CD4-positive, alpha-beta T cell treated with Interleukin-6 at 100 ng/mL for 8 hours (primary cell): Measurements from ENCODE around the gene ZNF699.
"Not testable (repeated sequence)": the region's sequence is repeated elsewhere in the genome, so short reads cannot be mapped to it uniquely, and the experiment has no call there.

ENCODE experiments used
- DNase-seq: peaks from one replicate; pipeline ENCODE4 v3.0.0-alpha.2; 2020; ENCODE audit warnings: mixed read lengths, low spot score

ZNF699 gene

GRCh38 chr19:9309139-9309973 lies at the start of gene ZNF699:
ZNF699 (minus strand) TSS chr19:9309838; CDS start chr19:9305119, 4,719 bp downstream.
- peak; percentile 98 for DNase-seq

- DNase-seq = no peak
These were observed 45.0 kb upstream of the ZNF699 start for GRCh38 chr19:9354651-9355050.

GRCh38 chr19:9353011-9353410 lies 43.4 kb upstream of the ZNF699 start:
- DNase-seq = no peak

DNA sequence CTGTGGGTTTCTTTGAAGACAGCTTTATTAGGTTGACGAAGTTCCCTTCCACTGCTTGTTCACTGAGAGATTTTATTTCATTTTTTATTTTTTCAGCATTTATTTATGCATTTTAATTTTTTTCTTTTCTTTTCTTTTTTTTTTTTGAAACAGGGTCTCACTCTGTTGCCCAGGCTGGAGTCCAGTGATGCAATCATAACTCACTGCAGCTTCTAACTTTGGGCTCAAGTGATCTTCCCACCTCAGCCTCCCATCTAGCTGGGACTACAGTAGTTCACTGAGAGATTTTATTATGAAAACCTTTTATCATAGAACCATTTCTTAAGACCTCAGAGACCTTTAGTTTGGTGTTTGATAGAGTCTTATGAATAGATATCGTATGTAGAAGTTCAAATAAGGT lies 42.9 kb upstream of the ZNF699 start:
- no peak for DNase-seq

- DNase-seq = no peak
These were observed 39.0 kb upstream of the ZNF699 start for GRCh38 chr19:9348671-9349070.

DNA sequence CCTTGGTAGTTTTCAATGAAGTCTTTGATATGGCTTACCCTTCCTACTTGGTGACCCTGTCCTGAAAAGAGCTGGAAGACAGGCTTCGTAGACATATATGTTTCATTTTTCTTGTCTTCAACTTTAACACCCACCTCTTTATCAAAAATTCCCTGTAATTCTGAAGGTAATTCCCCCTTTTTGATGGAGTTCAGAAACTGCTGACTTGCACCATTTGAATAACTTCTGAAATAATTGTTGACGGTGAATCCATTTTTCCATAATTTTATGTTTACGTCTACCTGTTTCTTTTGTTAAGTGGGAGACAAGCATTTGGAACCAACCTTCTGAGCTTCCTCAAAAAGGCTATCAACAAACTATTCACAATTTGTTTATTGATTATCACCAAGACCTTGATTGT lies 38.6 kb upstream of the ZNF699 start:
- no peak for DNase-seq

DNA sequence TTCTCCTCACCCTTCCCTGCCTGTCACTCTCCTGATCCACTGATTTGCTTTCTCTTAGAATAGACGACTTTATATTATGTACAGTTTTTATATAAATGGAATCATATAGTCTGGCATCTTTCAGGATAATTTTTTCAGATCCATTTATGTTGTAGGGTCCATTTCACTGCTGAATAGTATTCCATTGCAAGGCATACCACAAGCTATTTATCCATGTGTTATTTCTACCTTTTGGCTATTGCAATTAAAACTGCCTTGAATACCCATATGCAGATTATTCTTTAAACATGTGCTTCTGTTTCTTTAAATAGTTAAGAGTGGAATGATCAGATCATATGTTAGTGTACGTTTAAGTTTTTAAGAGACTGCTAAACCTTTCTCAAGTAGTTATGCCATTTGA lies 35.4 kb upstream of the ZNF699 start:
- DNase-seq = no peak

DNA sequence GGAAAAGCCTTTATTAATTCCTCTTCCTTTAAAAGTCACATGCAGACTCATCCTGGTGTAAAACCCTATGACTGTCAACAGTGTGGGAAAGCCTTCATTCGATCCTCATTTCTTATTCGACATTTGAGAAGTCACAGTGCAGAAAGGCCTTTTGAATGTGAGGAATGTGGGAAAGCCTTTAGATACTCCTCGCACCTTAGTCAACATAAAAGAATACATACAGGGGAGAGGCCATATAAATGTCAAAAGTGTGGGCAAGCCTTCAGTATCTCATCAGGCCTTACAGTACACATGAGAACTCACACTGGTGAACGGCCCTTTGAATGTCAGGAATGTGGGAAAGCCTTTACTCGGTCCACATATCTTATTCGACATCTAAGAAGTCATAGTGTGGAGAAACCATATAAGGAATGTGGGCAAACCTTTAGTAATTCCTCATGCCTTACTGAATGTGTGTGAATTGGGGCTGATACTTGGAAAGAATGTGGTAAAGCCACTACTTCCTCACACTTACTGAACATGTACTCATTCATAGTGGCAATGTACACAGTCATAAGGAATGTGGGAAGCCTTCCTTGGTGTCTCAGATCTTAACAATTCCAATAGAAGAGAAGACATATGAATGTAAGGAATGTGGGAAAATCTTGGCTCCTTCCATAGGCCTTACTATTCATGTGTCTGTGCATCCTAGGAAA lies 33.1 kb upstream of the ZNF699 start:
- no peak for DNase-seq

DNA sequence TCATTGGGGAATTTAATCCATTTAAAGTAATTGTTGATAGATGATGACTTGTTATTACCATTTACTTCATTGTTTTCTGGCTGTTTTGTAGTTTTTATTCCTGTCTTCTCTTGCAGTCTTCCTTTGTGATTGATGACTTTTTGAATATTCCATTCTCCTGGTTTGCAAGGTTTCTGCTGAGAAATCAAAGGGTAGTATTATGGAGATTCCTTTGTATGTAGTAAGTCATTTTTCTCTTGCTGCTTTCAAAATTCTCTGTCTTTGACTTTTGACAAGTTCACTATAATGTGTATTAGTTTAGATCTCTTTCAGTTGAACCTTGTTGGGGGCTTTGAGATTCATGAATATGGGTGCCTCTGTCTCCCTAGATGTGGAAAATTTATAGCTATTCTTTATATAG lies 20.4 kb upstream of the ZNF699 start:
- no peak for DNase-seq

DNA sequence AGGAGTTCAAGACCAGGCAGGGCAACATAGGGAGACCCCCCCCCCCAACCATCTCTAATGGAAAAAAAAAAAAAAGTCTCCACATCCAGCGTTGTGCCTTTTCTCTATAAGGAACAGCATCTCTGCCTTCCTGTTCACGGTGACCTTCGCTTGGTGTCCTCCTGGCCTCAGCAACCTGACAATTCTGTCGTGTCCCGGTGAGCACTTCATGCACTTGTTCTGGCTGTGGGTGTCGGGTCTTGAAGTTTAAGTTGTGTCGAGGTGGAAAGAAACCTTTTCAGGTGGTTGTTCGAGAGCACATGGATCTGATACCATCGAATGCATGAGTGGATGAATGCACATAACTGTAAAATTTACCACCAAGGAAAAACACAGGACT lies 14.9 kb upstream of the ZNF699 start:
- no peak for DNase-seq

GRCh38 chr19:9323919-9324583 lies 14.4 kb upstream of the ZNF699 start, which contains the start of gene ZNF559:
ZNF559 (plus strand) TSS chr19:9324179; CDS start chr19:9338550, 14,371 bp downstream.
- DNase-seq = peak; percentile 95

GRCh38 chr19:9323557-9323918 lies 13.9 kb upstream of the ZNF699 start:
- peak; percentile 46 for DNase-seq

- not testable (repeated sequence) for DNase-seq
These were observed 12.6 kb upstream of the ZNF699 start for GRCh38 chr19:9322201-9322600.

GRCh38 chr19:9321756-9322155 lies 12.1 kb upstream of the ZNF699 start:
- not testable (repeated sequence) for DNase-seq

- no peak for DNase-seq
These were observed 11.7 kb upstream of the ZNF699 start for GRCh38 chr19:9321338-9321737.

GRCh38 chr19:9313756-9314155 lies 4.1 kb upstream of the ZNF699 start:
- no peak for DNase-seq

GRCh38 chr19:9309974-9310446 lies 372 bp upstream of the ZNF699 start:
- DNase-seq = no peak

- no peak for DNase-seq
These were observed 1.4 kb downstream of the ZNF699 start for GRCh38 chr19:9308091-9308770.

GRCh38 chr19:9306443-9306842 lies 3.2 kb downstream of the ZNF699 start:
- no peak for DNase-seq

DNA sequence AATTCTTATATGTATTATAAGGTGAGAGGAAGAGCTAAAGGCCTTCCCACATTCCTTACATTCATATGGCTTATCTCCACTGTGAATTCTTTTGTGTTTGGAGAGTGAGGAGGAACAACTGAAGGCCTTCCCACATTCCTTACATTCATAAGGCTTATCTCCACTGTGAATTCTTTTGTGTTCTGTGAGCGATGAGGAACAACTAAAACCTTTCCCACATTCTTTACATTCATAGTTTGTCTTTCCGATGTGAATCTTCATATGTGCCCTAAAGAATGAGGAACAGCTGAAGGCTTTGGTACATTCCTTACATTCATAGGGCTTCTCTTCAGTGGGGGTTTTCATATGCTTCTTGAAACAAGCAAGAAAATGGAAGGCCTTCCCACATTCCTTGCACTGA lies 13.3 kb downstream of the ZNF699 start:
- no peak for DNase-seq

DNA sequence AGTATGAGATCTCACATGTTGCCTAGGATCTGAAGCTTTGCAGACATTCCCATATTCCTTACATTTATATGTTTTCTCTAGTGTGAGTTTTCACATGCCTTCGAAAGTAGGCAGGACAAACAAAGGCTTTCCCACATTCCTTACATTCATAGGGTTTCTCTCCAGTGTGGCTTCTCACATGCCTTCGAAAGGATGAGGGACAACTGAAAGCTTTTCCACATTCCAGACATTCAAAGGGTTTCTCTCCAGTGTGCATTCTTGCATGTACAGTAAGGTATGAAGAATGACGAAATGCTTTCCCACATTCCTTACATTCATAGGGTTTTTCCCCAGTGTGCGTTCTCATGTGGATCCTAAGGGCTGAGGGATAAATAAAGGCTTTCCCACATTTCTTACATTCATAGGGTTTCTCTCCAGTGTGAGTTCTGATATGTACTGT lies 14.2 kb downstream of the ZNF699 start:
- DNase-seq = no peak

DNA sequence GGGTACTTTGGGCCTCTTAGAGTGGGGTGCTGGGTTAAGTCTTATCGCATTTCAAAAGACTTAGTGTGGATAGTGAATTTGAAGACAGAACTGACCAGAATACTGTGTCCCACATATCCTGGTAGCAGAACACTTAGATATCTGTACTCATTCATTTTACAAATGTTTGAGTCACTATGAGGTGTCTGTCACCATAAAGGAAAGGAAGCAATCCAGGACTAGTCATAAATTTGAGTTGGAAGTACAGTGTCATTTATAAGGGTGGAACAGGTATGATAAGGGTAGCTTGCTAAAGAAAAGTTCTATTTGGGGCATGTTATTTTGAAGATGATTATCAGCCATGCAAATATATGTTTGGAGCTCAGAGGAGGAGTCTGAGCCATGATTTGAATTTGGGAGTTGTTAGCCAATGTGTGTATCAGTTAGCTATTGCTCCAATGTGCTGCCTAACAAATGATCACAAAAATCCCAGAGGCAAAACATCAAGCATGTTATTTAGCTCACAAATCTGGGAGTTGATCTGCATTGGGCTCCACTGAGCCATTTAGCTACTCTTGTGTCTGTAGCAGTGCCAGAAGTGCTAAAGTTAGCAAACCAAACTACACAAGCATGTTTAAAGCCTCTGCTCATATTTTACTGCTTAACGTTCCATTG lies 20.3 kb downstream of the ZNF699 start:
- no peak for DNase-seq
